Measurements from ENCODE around the gene MECR. TPM values are rescaled to one million over a fixed set of nuclear protein-coding genes. Genes with fewer than 3 reads are reported as not detected.

MECR gene
- total RNA-seq, 4 donors from 2014 or later: 18.7 to 34.9 (median 20.1) TPM

- TF ChIP-seq CTCF (IDR thresholded peaks at IDR 0.05; ENCODE audit: low read depth): no peak
These were observed 40.3 kb upstream of the MECR start for GRCh38 chr1:29270929-29271521.

GRCh38 chr1:29269382-29269781 lies 38.6 kb upstream of the MECR start:
- no peak for TF ChIP-seq CTCF (IDR thresholded peaks at IDR 0.05; ENCODE audit: low read depth)

GRCh38 chr1:29267321-29268070 lies 36.8 kb upstream of the MECR start:
- no peak for TF ChIP-seq CTCF (IDR thresholded peaks at IDR 0.05; ENCODE audit: low read depth)

- no peak for TF ChIP-seq CTCF (IDR thresholded peaks at IDR 0.05; ENCODE audit: low read depth)
These were observed 36.2 kb upstream of the MECR start for GRCh38 chr1:29266912-29267311.

- TF ChIP-seq CTCF (IDR thresholded peaks at IDR 0.05; ENCODE audit: low read depth): no peak
These were observed 34.1 kb upstream of the MECR start for GRCh38 chr1:29264773-29265389.

- TF ChIP-seq CTCF (IDR thresholded peaks at IDR 0.05; ENCODE audit: low read depth): no peak
These were observed 29.8 kb upstream of the MECR start for GRCh38 chr1:29260531-29260930.

GRCh38 chr1:29259802-29260441 lies 29.2 kb upstream of the MECR start:
- no peak for TF ChIP-seq CTCF (IDR thresholded peaks at IDR 0.05; ENCODE audit: low read depth)

Data from subcutaneous adipose tissue (tissue), 4 donors.